ENCODE results near the gene MB21D2.

DNA sequence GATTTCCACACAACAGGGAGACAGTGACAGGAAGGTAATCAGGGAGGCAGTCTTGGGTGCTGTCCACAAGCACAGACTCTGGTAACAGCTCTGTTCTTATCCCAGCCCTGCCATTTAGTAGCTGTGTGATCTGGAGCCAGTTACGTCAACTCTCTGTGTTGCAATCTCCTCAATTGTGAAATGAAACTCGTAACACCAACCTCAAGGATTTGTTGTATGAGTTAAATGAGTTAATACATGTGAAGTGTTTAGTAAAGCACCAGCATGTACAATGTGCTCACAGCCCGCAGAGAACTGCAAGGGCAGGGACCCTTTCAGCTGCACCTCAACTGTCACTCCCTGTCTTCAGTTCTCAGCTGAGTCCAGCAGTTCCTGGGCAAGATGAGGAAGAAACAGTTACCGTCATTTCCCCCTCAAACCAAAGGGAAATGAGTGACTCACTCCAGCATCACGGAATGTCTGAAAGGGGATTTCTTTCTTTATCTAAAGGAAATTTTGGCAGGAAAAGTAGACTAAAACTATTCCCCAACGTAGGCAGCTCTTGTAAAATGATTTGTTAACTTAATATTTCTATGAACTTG lies 39.9 kb upstream of the MB21D2 start:
- TF ChIP-seq, protein P1, sequence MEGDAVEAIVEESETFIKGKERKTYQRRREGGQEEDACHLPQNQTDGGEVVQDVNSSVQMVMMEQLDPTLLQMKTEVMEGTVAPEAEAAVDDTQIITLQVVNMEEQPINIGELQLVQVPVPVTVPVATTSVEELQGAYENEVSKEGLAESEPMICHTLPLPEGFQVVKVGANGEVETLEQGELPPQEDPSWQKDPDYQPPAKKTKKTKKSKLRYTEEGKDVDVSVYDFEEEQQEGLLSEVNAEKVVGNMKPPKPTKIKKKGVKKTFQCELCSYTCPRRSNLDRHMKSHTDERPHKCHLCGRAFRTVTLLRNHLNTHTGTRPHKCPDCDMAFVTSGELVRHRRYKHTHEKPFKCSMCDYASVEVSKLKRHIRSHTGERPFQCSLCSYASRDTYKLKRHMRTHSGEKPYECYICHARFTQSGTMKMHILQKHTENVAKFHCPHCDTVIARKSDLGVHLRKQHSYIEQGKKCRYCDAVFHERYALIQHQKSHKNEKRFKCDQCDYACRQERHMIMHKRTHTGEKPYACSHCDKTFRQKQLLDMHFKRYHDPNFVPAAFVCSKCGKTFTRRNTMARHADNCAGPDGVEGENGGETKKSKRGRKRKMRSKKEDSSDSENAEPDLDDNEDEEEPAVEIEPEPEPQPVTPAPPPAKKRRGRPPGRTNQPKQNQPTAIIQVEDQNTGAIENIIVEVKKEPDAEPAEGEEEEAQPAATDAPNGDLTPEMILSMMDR (IDR thresholded peaks at IDR 0.05; ENCODE audit: insufficient read depth, low read length, poor library complexity, severe bottlenecking) = no peak
- no peak for TF ChIP-seq EZH2phosphoT487 (conservative IDR thresholded peaks at IDR 0.05; ENCODE audit: low read length)

Measured in SU-DHL-6 (cell line).